Measurements from ENCODE around the gene C1orf21. TPM values are rescaled to one million over a fixed set of nuclear protein-coding genes. Genes with fewer than 3 reads are reported as not detected.

C1orf21 gene
- polyA plus RNA-seq, 1 donor (not counting 4 experiments of a cell fraction or from before 2014, with no cell fraction given): 44.3 TPM

DNA sequence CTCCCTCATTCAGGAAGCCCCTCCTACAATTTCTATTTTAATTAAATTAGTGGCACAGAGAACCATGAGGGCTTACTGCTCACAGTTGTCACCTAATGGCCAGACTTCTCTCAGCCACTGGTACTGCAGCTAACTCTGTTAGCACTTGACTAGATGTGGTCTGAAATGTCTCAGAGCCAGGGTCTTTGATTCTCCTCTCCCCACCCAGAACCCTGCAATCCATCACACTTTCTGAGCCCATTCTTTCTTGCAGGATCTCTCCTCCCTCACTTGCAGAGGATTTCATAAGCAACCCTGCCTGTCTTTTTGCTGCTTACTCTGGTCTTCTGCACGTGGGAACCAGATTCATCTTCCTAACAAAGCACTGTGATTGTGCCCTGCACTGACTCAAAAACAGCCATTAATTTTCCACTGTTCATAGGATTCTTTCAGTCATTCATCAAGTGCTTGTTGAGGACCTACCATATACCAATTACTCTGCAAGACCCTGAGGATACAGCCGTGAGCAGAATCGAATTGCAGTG lies 259.4 kb downstream of the C1orf21 start:
- peaks cover 11% of the 10 kb centered on the region for H3K27me3 ChIP-seq (ENCODE audit: control insufficient read depth, extremely low read depth, insufficient read depth, low read length)
- H3K9me1 ChIP-seq (ENCODE audit: control insufficient read depth, extremely low read depth, insufficient read depth, low read length): no peaks in the 10 kb centered on the region
- no peaks in the 10 kb centered on the region for H3K79me2 ChIP-seq (ENCODE audit: control insufficient read depth, insufficient read depth, low read length)
- FAIRE-seq: no peak
- no peaks in the 10 kb centered on the region for H3K9me3 ChIP-seq (ENCODE audit: control insufficient read depth, low read depth, low read length)
- no peaks in the 10 kb centered on the region for H3K36me3 ChIP-seq (ENCODE audit: control insufficient read depth in 2 of 2, extremely low read depth in 1 of 2, insufficient read depth in 2 of 2, low read length in 2 of 2)
- H3K4me3 ChIP-seq (ENCODE audit: control insufficient read depth in 2 of 3, extremely low read depth in 1 of 3, insufficient read depth in 2 of 3, low read depth in 1 of 3, low read length in 3 of 3): no peak overlapping the region
- TF ChIP-seq, protein P1, sequence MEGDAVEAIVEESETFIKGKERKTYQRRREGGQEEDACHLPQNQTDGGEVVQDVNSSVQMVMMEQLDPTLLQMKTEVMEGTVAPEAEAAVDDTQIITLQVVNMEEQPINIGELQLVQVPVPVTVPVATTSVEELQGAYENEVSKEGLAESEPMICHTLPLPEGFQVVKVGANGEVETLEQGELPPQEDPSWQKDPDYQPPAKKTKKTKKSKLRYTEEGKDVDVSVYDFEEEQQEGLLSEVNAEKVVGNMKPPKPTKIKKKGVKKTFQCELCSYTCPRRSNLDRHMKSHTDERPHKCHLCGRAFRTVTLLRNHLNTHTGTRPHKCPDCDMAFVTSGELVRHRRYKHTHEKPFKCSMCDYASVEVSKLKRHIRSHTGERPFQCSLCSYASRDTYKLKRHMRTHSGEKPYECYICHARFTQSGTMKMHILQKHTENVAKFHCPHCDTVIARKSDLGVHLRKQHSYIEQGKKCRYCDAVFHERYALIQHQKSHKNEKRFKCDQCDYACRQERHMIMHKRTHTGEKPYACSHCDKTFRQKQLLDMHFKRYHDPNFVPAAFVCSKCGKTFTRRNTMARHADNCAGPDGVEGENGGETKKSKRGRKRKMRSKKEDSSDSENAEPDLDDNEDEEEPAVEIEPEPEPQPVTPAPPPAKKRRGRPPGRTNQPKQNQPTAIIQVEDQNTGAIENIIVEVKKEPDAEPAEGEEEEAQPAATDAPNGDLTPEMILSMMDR (optimal IDR thresholded peaks at IDR 0.05 in 1 of 3, IDR thresholded peaks at IDR 0.05 in 1 of 3, conservative IDR thresholded peaks at IDR 0.05 in 1 of 3; ENCODE audit: extremely low read depth in 1 of 3, insufficient read depth in 2 of 3, low read length in 3 of 3): no peak
- no peak for TF ChIP-seq EZH2 (IDR thresholded peaks at IDR 0.05; ENCODE audit: low read length)
- no peak overlapping the region for H3K9ac ChIP-seq (ENCODE audit: control insufficient read depth, extremely low read depth, insufficient read depth, low read length)
- H3K4me1 ChIP-seq (ENCODE audit: control insufficient read depth, extremely low read depth, insufficient read depth, low read length): no peaks in the 10 kb centered on the region
- no peak overlapping the region for H2AFZ ChIP-seq (ENCODE audit: control insufficient read depth, low read length)
- no peak for DNase-seq (ENCODE audit: low read depth, low spot score)
- H3K4me2 ChIP-seq (ENCODE audit: control insufficient read depth, extremely low read depth, insufficient read depth, low read depth, low read length): no peak overlapping the region
- dilution Hi-C loops (cut with MboI; ENCODE audit: extremely low pct_ligation_motif_present, low sequenced_read_pairs): no loop called here
- no peaks in the 10 kb centered on the region for H4K20me1 ChIP-seq (ENCODE audit: control insufficient read depth, extremely low read depth, insufficient read depth, low read length)
- no peak overlapping the region for H3K27ac ChIP-seq (ENCODE audit: control insufficient read depth, insufficient read depth, low read length)

DNA sequence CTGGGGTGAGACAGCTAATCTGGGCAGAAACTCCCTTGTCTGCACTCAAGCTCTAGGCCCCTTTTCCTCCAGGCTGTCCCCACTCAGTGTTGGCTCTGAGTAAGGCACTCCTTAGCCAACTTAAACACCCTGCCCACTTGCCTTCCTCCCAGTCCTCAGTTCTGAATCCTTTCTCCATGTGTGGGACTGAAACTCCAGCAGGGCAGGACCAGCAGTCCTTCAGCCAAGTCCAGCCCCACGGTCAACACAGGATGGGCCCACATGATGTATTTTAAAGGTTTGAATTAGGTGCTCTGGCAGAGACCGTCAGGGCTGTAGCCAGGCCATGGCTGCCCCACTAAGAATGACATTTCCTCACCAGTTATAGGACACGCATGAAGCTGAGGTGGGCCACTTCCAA lies 260.0 kb downstream of the C1orf21 start:
- Histone ChIP-seq H3K79me2 (ENCODE audit: control insufficient read depth, insufficient read depth, low read length) (no peaks in the 10 kb centered on the region), H3K9me1 (ENCODE audit: control insufficient read depth, extremely low read depth, insufficient read depth, low read length) (no peaks in the 10 kb centered on the region), H3K36me3 (ENCODE audit: control insufficient read depth in 2 of 2, extremely low read depth in 1 of 2, insufficient read depth in 2 of 2, low read length in 2 of 2) (no peaks in the 10 kb centered on the region), H2AFZ (ENCODE audit: control insufficient read depth, low read length) (no peak overlapping the region), H3K27me3 (ENCODE audit: control insufficient read depth, extremely low read depth, insufficient read depth, low read length) (peaks cover 10% of the 10 kb centered on the region), H3K4me3 (ENCODE audit: control insufficient read depth in 2 of 3, extremely low read depth in 1 of 3, insufficient read depth in 2 of 3, low read depth in 1 of 3, low read length in 3 of 3) (no peak overlapping the region), H3K9me3 (ENCODE audit: control insufficient read depth, low read depth, low read length) (no peaks in the 10 kb centered on the region), H4K20me1 (ENCODE audit: control insufficient read depth, extremely low read depth, insufficient read depth, low read length) (no peaks in the 10 kb centered on the region), H3K4me2 (ENCODE audit: control insufficient read depth, extremely low read depth, insufficient read depth, low read depth, low read length) (no peak overlapping the region), H3K27ac (ENCODE audit: control insufficient read depth, insufficient read depth, low read length) (no peak overlapping the region), H3K9ac (ENCODE audit: control insufficient read depth, extremely low read depth, insufficient read depth, low read length) (no peak overlapping the region), H3K4me1 (ENCODE audit: control insufficient read depth, extremely low read depth, insufficient read depth, low read length) (no peaks in the 10 kb centered on the region)
- no peak for TF ChIP-seq EZH2 (IDR thresholded peaks at IDR 0.05; ENCODE audit: low read length)
- TF ChIP-seq, protein P1 (optimal IDR thresholded peaks at IDR 0.05 in 1 of 3, IDR thresholded peaks at IDR 0.05 in 1 of 3, conservative IDR thresholded peaks at IDR 0.05 in 1 of 3; ENCODE audit: extremely low read depth in 1 of 3, insufficient read depth in 2 of 3, low read length in 3 of 3): no peak
- dilution Hi-C loops (cut with MboI; ENCODE audit: extremely low pct_ligation_motif_present, low sequenced_read_pairs): no loop called here
- FAIRE-seq (no peak), DNase-seq (ENCODE audit: low read depth, low spot score) (no peak)
